SK-N-SH treated with all-trans-retinoic acid at 6 μM for 48 hours (cell line): ENCODE results near the gene CNTNAP1.
"Not testable (repeated sequence)": the region's sequence is repeated elsewhere in the genome, so short reads cannot be mapped to it uniquely, and the experiment has no call there.

Source experiments
- ATAC-seq: fragments of 200-7000 bp; cut with Tn5 transposase; 3 replicates; pipeline ENCODE4 v1.9.1; 2020; ENCODE audit warnings: mild to moderate bottlenecking, moderate library complexity
- ARNTL ChIP-seq: fragments of 450-650 bp; formaldehyde crosslinking; IDR thresholded peaks from 2 replicates; pipeline ENCODE4 v1.5.0; 2020; ENCODE audit warnings: low read depth, mild to moderate bottlenecking, moderate library complexity, borderline replicate concordance
- BACH2 ChIP-seq: fragments of 250-450 bp; sonication (Bioruptor Pico); IDR thresholded peaks from 2 replicates; pipeline ENCODE4 v1.9.0; 2021; ENCODE audit warnings: mild to moderate bottlenecking, borderline replicate concordance
- CSDC2 ChIP-seq: fragments of 250-450 bp; sonication (Bioruptor Pico); IDR thresholded peaks from 2 replicates; pipeline ENCODE4 v1.5.0; 2020; ENCODE audit warnings: mild to moderate bottlenecking, moderate library complexity
- CSRNP3 ChIP-seq: fragments of 250-450 bp; sonication (Bioruptor Pico); IDR thresholded peaks from 2 replicates; pipeline ENCODE4 v1.5.1; 2021; ENCODE audit warnings: mild to moderate bottlenecking, moderate library complexity
- ESRRG ChIP-seq: fragments of 250-450 bp; sonication (Bioruptor Pico); IDR thresholded peaks from 2 replicates; pipeline ENCODE4 v1.6.1; 2021; ENCODE audit warnings: mild to moderate bottlenecking
- GLIS3 ChIP-seq: fragments of 250-450 bp; sonication (Bioruptor Pico); IDR thresholded peaks from 2 replicates; pipeline ENCODE4 v1.5.0; 2020; ENCODE audit warnings: mild to moderate bottlenecking, moderate library complexity
- ISL1 ChIP-seq: fragments of 250-450 bp; sonication (Bioruptor Pico); IDR thresholded peaks from 2 replicates; pipeline ENCODE4 v2.1.2; 2022; ENCODE audit warnings: mild to moderate bottlenecking, moderate library complexity
- OSR1 ChIP-seq: fragments of 250-450 bp; sonication (Bioruptor Pico); IDR thresholded peaks from 2 replicates; pipeline ENCODE4 v1.8.0; 2022; ENCODE audit warnings: moderate library complexity, mild to moderate bottlenecking, inconsistent platforms
- PATZ1 ChIP-seq: fragments of 250-450 bp; sonication (Bioruptor Pico); IDR thresholded peaks from 2 replicates; pipeline ENCODE4 v1.8.0; 2020; ENCODE audit warnings: mild to moderate bottlenecking, moderate library complexity, borderline replicate concordance
- POU6F1 ChIP-seq: fragments of 250-450 bp; sonication (Bioruptor Pico); IDR thresholded peaks from 2 replicates; pipeline ENCODE4 v1.8.0; 2021; ENCODE audit warnings: low read depth, mild to moderate bottlenecking, moderate library complexity, borderline replicate concordance
- PPARA ChIP-seq: fragments of 250-450 bp; sonication (Bioruptor Pico); IDR thresholded peaks from 2 replicates; pipeline ENCODE4 v1.5.0; 2020; ENCODE audit warnings: mild to moderate bottlenecking, borderline replicate concordance
- RARB ChIP-seq: fragments of 250-450 bp; sonication (Bioruptor Pico); IDR thresholded peaks from 2 replicates; pipeline ENCODE4 v1.8.0; 2021; ENCODE audit warnings: mild to moderate bottlenecking, moderate library complexity
- TOX ChIP-seq: fragments of 250-450 bp; sonication (Bioruptor Pico); IDR thresholded peaks from 2 replicates; pipeline ENCODE4 v1.8.0; 2021; ENCODE audit warnings: mild to moderate bottlenecking, moderate library complexity, borderline replicate concordance
- TSHZ2 ChIP-seq: fragments of 250-450 bp; sonication (Bioruptor Pico); IDR thresholded peaks from 2 replicates; pipeline ENCODE4 v1.5.0; 2020; ENCODE audit warnings: mild to moderate bottlenecking, moderate library complexity
- ZFP3 ChIP-seq: fragments of 250-450 bp; sonication (Bioruptor Pico); IDR thresholded peaks from 2 replicates; pipeline ENCODE4 v1.5.0; 2020; ENCODE audit warnings: mild to moderate bottlenecking, moderate library complexity
- ZFP30 ChIP-seq: fragments of 450-650 bp; formaldehyde crosslinking; IDR thresholded peaks from 2 replicates; pipeline ENCODE4 v1.5.0; 2022; ENCODE audit warnings: mild to moderate bottlenecking, moderate library complexity
- ZNF565 ChIP-seq: fragments of 450-650 bp; formaldehyde crosslinking; conservative IDR thresholded peaks from 2 replicates; pipeline ENCODE4 v1.5.0; 2020; ENCODE audit warnings: low read depth, mild to moderate bottlenecking, moderate library complexity
- ZNF8 ChIP-seq: fragments of 450-650 bp; formaldehyde crosslinking; IDR thresholded peaks from 2 replicates; pipeline ENCODE4 v1.5.0; 2020; ENCODE audit warnings: mild to moderate bottlenecking, moderate library complexity

Gene CNTNAP1

GRCh38 chr17:42660692-42661345, 21.5 kb upstream of the CNTNAP1 start:
- ATAC-seq = peak; percentile 69
- no peak for TF ChIP-seq ZNF565 (CRISPR knock-in tag)
- no peak for TF ChIP-seq RARB (CRISPR knock-in tag)
- no peak for TF ChIP-seq GLIS3 (CRISPR knock-in tag)
- TF ChIP-seq ARNTL (CRISPR knock-in tag) = no peak
- TF ChIP-seq PPARA (CRISPR knock-in tag) = no peak
- TF ChIP-seq CSRNP3 (CRISPR knock-in tag) = no peak
- TF ChIP-seq CSDC2 (CRISPR knock-in tag) = no peak
- no peak for TF ChIP-seq ZFP3 (CRISPR knock-in tag)
- no peak for TF ChIP-seq TOX
- no peak for TF ChIP-seq BACH2
- no peak for TF ChIP-seq ZNF8 (CRISPR knock-in tag)
- no peak for TF ChIP-seq ESRRG (CRISPR knock-in tag)
- no peak; the same call in 1 of the 2 replicates for TF ChIP-seq ISL1
- TF ChIP-seq POU6F1 (CRISPR knock-in tag) = no peak
- no peak for TF ChIP-seq PATZ1 (CRISPR knock-in tag)
- no peak for TF ChIP-seq ZFP30
- TF ChIP-seq, all 23 proteins: peak for 0

GRCh38 chr17:42665581-42666001, 16.7 kb upstream of the CNTNAP1 start:
- ATAC-seq = no peak
- TF ChIP-seq OSR1 (CRISPR knock-in tag) (no peak), CSDC2 (CRISPR knock-in tag) (no peak), TOX (no peak), TSHZ2 (no peak), ZFP3 (CRISPR knock-in tag) (no peak), ESRRG (CRISPR knock-in tag) (no peak), ZNF8 (CRISPR knock-in tag) (no peak), PATZ1 (CRISPR knock-in tag) (no peak)
- TF ChIP-seq, all 23 proteins: peak for 0

GRCh38 chr17:42666126-42666525, 16.2 kb upstream of the CNTNAP1 start:
- not testable (repeated sequence) for ATAC-seq
